SK-N-MC (cell line): ENCODE data around the gene RPS6KA5.
"Not testable (repeated sequence)": the region's sequence is repeated elsewhere in the genome, so short reads cannot be mapped to it uniquely, and the experiment has no call there.

Experiments used
- DNase-seq: peaks from one replicate; pipeline ENCODE4 v3.0.0-alpha.2; 2011; ENCODE audit warnings: low read depth, low spot score
- H3K27ac ChIP-seq: fragments of 200-600 bp; sonication (generic); 2 replicates; pipeline ENCODE4 v1.5.1; 2016; ENCODE audit warnings: mixed run types
- H3K36me3 ChIP-seq: fragments of 200-600 bp; sonication (generic); 2 replicates; pipeline ENCODE4 v1.6.1; 2017; ENCODE audit warnings: antibody characterized with exemption, low read length, mixed read lengths; ENCODE audit not compliant: insufficient read depth
- H3K4me3 ChIP-seq: fragments of 200-600 bp; sonication (generic); 2 replicates; pipeline ENCODE4 v1.5.1; 2016
- H3K9ac ChIP-seq: fragments of 200-600 bp; sonication (generic); 2 replicates; pipeline ENCODE4 v1.8.0; 2017; ENCODE audit warnings: mixed run types, mixed read lengths; ENCODE audit not compliant: insufficient read length
- H3K9me3 ChIP-seq: fragments of 200-600 bp; sonication (generic); 2 replicates; pipeline ENCODE4 v1.6.1; 2017; ENCODE audit warnings: low read depth, mild to moderate bottlenecking, antibody characterized with exemption, low read length, moderate library complexity, mixed read lengths
- EZH2 ChIP-seq: fragments of 200-600 bp; sonication (generic); IDR thresholded peaks from one replicate; pipeline ENCODE4 v1.6.1; 2017; ENCODE audit warnings: antibody characterized with exemption
- FOXP2 ChIP-seq: optimal IDR thresholded peaks from 2 replicates; pipeline ENCODE3; 2011; ENCODE audit warnings: mild to moderate bottlenecking, moderate library complexity; ENCODE audit not compliant: insufficient read depth; ENCODE audit errors: extremely low read length, control extremely low read depth
- POLR2AphosphoS5 ChIP-seq: IDR thresholded peaks from 2 replicates; pipeline ENCODE4 v1.6.1; 2012; ENCODE audit warnings: mild to moderate bottlenecking, low read depth, low read length, borderline replicate concordance

Gene RPS6KA5

DNA sequence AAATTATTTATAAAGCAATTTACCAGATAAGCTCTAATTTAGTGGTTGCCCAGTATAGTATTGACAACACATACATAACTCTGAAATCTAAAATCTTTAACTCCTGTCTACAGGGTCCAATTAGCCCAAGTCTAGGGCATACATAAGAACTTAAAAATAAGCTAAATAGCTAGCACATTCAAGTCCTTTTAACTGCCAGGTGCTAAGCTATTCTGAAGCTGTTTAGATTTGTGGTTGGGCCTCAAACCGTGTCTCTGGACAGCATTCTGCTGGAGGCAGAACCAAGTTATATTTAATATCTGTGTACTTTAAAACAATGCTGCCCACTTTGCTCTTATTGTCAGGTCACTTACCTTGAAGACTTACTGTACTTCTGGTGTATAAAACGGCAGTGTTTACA lies 19.0 kb downstream of the RPS6KA5 start:
- Histone ChIP-seq H3K27ac (no peak overlapping the region), H3K9ac (no peak overlapping the region), H3K4me3 (no peak overlapping the region), H3K9me3 (no peaks in the 10 kb centered on the region), H3K36me3 (no peaks in the 10 kb centered on the region)
- TF ChIP-seq FOXP2 (no peak), EZH2 (no peak), POLR2AphosphoS5 (no peak)
- no peak for DNase-seq

DNA sequence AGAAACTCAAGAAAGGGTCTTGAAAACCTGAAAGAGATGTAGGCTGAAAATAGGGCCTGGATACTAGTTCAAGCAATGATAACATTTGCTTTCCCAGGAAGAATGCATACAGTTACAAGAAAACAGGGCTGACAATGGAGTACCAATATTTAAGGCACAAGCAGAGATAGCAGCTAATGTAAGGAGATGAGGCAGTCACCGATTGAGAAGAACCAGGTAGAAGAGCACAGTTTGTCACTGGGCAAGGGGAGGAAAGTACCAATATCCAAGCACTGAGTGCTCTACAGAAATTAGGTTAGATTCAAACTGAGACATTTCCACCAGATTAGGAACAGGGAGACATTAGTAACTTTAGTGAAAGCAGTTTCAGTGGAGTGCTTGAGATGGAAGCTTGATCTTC lies 19.9 kb downstream of the RPS6KA5 start:
- Histone ChIP-seq H3K36me3 (no peaks in the 10 kb centered on the region), H3K9me3 (no peaks in the 10 kb centered on the region), H3K9ac (no peak overlapping the region), H3K4me3 (no peak overlapping the region), H3K27ac (no peak overlapping the region)
- no peak for DNase-seq
- no peak for TF ChIP-seq POLR2AphosphoS5
- no peak for TF ChIP-seq EZH2
- no peak for TF ChIP-seq FOXP2

GRCh38 chr14:91038439-91038838 lies 22.0 kb downstream of the RPS6KA5 start:
- TF ChIP-seq POLR2AphosphoS5 (no peak), FOXP2 (no peak), EZH2 (no peak)
- H3K9me3 ChIP-seq, result no peaks in the 10 kb centered on the region
- H3K9ac ChIP-seq, result no peak overlapping the region
- H3K27ac ChIP-seq, result no peak overlapping the region
- DNase-seq, result no peak
- H3K4me3 ChIP-seq, result no peak overlapping the region
- no peaks in the 10 kb centered on the region for H3K36me3 ChIP-seq

DNA sequence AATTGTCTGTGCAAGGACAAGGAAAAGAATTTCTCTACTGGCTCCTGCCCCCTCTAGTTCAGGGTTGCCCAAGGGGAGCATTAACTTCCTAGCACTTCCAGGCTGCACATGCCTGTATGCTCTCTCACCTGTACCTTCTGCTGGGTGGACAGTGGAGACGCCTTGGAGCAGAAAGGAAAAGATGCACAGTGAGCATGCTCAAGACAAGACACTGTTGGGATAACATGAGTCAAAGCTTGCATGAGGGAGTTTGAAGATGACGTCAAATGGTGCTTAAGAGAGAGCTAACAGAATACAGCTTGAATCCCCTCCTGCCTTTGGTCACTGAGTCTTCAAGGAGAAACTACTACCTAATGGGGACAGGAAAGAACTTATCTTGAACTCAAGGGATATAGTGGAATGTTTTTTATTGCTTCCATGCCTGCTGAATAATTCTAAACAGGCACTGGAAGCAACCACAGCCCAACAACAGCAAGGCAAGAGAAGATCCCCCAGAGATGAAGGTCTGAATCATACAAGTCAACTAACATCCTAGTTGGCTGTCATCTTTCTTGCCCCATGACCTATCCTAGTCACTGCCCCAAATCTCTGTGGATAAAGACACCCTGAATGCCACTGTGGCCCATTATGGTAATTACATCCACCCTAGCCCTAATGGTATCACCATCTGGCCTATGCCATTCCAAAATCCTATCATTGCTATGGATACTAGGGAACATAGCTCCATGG lies 23.5 kb downstream of the RPS6KA5 start:
- H3K36me3 ChIP-seq, result no peaks in the 10 kb centered on the region
- DNase-seq, result no peak
- TF ChIP-seq FOXP2, result no peak
- no peak for TF ChIP-seq EZH2
- no peak for TF ChIP-seq POLR2AphosphoS5
- no peak overlapping the region for H3K4me3 ChIP-seq
- H3K9me3 ChIP-seq, result no peaks in the 10 kb centered on the region
- no peak overlapping the region for H3K9ac ChIP-seq
- no peak overlapping the region for H3K27ac ChIP-seq

- no peak overlapping the region for H3K9ac ChIP-seq
- H3K36me3 ChIP-seq, result no peaks in the 10 kb centered on the region
- no peak for DNase-seq
- no peaks in the 10 kb centered on the region for H3K9me3 ChIP-seq
- H3K27ac ChIP-seq, result no peak overlapping the region
- H3K4me3 ChIP-seq, result no peak overlapping the region
- no peak for TF ChIP-seq EZH2
- no peak for TF ChIP-seq POLR2AphosphoS5
- no peak for TF ChIP-seq FOXP2
These were observed 24.6 kb downstream of the RPS6KA5 start for GRCh38 chr14:91035855-91036254.

- DNase-seq, H3K9ac ChIP-seq, H3K4me3 ChIP-seq, H3K9me3 ChIP-seq, H3K27ac ChIP-seq, H3K36me3 ChIP-seq: not testable (repeated sequence)
These were observed 26.1 kb downstream of the RPS6KA5 start for GRCh38 chr14:91034379-91034778.

DNA sequence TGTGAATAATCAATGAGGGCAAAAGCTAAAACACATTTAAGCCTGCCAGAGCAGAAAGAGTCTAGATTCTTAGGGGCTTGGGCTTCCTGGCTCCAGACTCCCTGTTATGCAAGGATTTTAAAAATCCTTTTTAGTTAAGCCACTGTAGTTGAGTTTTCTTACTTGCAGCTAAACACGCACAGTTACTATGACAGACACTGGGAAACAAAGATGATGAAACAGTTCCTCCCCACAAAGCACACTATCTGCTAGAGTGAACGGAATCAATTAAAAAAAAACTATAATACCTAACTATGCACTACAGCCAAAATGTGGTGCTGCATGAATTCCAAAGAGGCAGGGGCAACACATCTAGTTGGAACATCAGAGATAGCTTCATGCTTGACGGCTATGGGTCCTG lies 28.2 kb downstream of the RPS6KA5 start:
- no peak for TF ChIP-seq FOXP2
- no peak for TF ChIP-seq POLR2AphosphoS5
- no peak for TF ChIP-seq EZH2
- no peaks in the 10 kb centered on the region for H3K9me3 ChIP-seq
- DNase-seq, result peak; percentile 30
- H3K36me3 ChIP-seq, result no peaks in the 10 kb centered on the region
- H3K27ac ChIP-seq, result peak overlapping the region; percentile 85
- H3K9ac ChIP-seq, result no peak overlapping the region
- H3K4me3 ChIP-seq, result no peak overlapping the region; the same call in 1 of the 2 replicates

- H3K36me3 ChIP-seq, result no peaks in the 10 kb centered on the region
- TF ChIP-seq FOXP2, result no peak
- no peak for TF ChIP-seq POLR2AphosphoS5
- no peak for TF ChIP-seq EZH2
- H3K27ac ChIP-seq, result peak overlapping the region; percentile 85
- H3K9me3 ChIP-seq, result no peaks in the 10 kb centered on the region
- peak overlapping the region; percentile 44 for H3K4me3 ChIP-seq
- DNase-seq, result peak; percentile 22
- no peak overlapping the region for H3K9ac ChIP-seq
These were observed 28.8 kb downstream of the RPS6KA5 start for GRCh38 chr14:91031666-91032065.

GRCh38 chr14:91029456-91030217 lies 30.8 kb downstream of the RPS6KA5 start:
- TF ChIP-seq POLR2AphosphoS5 (no peak), EZH2 (no peak), FOXP2 (no peak)
- no peak overlapping the region for H3K4me3 ChIP-seq
- H3K36me3 ChIP-seq, result no peaks in the 10 kb centered on the region
- H3K9ac ChIP-seq, result no peak overlapping the region
- DNase-seq, result no peak
- H3K9me3 ChIP-seq, result no peaks in the 10 kb centered on the region
- 0 out of 2 replicates have a peak overlapping the region, but pooled peaks have one; percentile 4 for H3K27ac ChIP-seq
